ENCODE results near the gene WDHD1.
"Not testable (repeated sequence)": the region's sequence is repeated elsewhere in the genome, so short reads cannot be mapped to it uniquely, and the experiment has no call there.

WDHD1 gene

DNA sequence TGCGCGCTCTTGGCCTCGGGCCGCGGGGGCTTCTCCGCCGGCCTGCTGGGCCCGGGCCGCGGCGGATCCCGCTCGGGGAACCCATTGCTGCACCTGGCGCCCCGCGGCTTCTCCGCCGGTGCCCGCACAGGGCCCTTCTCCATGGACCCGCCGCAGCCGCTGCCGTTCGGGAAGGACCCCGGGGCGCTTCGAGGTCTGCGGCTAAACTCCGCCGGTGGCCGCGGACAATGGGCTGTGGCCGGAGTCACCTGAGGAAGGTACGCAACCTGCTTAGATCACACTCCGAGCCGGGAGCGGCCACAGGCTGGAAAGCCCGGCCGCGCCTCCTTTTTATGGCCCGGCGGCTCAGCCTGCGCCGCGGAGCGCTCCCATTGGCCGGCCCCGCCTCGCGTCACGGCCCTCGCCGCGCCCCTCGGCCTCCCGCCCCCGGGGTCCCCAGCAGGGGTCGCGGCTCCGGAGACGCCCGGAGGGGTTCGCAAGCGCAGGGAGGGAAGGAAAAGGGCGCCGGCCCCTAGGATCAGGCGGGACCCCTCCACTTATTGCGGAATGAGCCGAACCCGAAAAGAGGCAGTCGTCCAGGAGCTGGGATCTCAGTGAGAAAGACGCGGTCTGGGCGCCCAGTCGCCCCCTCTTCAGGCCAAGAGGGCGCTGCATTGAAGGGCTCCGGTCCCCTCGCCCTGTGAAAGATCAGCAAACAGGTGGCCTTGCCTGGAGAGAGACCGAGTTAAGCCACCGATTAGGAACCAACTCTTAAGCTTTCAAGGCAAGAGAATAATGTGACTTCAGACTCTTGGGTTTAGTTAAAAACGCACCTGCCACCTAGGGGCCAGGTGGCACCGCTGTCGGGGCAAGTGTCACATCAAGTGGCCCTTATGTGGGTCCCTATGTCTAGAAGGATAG is 124.1 kb downstream of the WDHD1 start, which contains the start of gene GCH1:
Gene GCH1 (minus strand): TSS at position 306 of the 900 bp plus-strand sequence. CDS start 163 bp downstream, at position 143.
- DNase-seq: peak; percentile 88

GRCh38 chr14:54902143-54902520 is 124.8 kb downstream of the WDHD1 start:
- peak; percentile 83 for DNase-seq

DNA sequence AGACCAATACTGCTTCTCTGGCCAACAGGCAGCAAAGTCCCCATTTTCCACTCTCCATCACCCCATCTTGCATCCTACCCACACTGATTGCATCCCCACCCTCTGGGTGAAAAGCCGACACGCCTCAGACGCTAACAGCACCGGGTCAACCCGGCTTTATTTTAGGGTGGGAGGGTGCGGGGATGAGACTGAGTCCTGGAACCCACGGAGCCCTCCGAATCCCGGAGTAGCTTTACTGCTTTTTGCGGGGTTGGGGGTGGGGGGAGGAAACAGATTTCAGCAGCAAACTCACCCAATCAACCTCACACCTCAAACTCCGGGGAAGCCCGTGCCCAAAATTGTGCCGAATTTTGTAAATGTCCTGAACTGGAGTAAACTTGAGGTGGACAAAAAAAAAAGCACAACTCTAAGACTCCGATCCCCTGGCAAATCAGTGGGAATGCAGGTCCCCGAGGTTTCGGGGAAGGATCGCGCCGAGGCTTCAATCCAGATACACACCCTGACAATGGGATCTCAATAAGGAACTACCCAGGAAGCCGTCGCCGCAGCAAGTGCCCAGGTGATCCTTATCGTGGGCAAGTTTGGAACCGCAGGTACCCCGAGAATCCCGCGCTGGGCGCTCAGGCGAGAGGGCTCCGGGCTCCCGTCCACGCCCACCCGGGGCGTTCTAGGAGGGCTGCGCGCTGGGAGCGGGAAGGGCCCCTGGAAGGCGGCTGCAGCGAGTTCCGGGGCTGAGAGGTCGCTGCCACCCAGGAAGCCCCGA is 125.3 kb downstream of the WDHD1 start:
- DNase-seq: no peak

GRCh38 chr14:54899573-54899972 is 127.3 kb downstream of the WDHD1 start:
- no peak for DNase-seq

GRCh38 chr14:54897809-54898555 is 128.9 kb downstream of the WDHD1 start:
- not testable (repeated sequence) for DNase-seq

DNA sequence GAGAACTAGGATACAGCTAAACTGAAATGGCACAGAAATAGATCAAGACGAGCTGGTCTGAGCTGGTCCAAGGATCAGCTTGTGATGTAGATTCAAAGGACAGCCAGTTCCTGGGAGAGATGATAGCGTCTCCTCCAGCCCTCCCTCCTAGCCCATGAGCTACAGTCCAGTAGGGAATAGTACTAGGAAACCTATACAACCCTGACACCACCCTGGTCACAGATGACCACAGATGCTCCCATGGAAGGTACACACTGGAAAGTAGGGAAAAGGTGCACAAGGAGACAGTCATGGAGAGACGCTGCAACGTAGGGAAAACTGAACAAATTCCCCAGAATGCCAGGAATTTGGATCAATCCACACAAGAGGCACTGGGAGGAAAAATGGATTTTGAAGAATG is 131.2 kb downstream of the WDHD1 start:
- no peak for DNase-seq

- DNase-seq: no peak
These were observed 131.9 kb downstream of the WDHD1 start for GRCh38 chr14:54894995-54895394.

- DNase-seq: no peak
These were observed 133.6 kb downstream of the WDHD1 start for GRCh38 chr14:54893151-54893760.

GRCh38 chr14:54891471-54892245 is 135.2 kb downstream of the WDHD1 start:
- DNase-seq: no peak

DNA sequence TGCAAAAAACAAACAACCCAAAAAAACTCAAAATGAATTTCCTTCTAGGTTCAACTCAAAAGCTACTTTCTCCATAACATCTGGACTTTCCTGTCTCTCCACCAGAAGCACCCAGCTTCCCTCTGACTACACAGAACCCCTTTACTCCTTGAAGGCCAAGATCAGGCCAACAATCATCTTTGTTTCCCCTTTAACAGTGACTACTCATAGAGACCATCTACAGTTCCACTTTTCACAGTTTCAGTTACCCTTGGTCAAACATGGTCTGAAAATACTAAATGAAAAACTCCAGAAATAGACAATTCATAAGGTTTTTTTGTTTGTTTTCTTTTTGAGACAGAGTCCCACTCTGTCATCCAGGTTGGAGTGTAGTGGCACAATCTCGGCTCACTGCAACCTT is 136.1 kb downstream of the WDHD1 start:
- no peak for DNase-seq

GRCh38 chr14:54889919-54890318 is 137.0 kb downstream of the WDHD1 start:
- no peak for DNase-seq

Data from retina (tissue), 1 donor.